SKM-1 (cell line): ENCODE measurements around the gene HAPLN2.
"Not testable (repeated sequence)": the region's sequence is repeated elsewhere in the genome, so short reads cannot be mapped to it uniquely, and the experiment has no call there.

Experiments used
- DNase-seq: peaks from one replicate; lab custom pipeline; 2025; ENCODE audit not compliant: unreplicated experiment; lab: John Stamatoyannopoulos, UW

Gene HAPLN2

GRCh38 chr1:156618853-156619581 is at the start of gene HAPLN2:
Gene HAPLN2 (plus strand): TSS chr1:156619415. CDS start chr1:156623491, 4,076 bp downstream.
- peak; percentile 27 for DNase-seq

- DNase-seq: no peak
Observed at GRCh38 chr1:156571261-156571852, 47.9 kb upstream of the HAPLN2 start.

GRCh38 chr1:156571919-156572662 is 47.1 kb upstream of the HAPLN2 start, which contains the start of gene IQGAP3:
Gene IQGAP3 (minus strand): TSS chr1:156572565. CDS start chr1:156572529, 36 bp downstream.
- peak; percentile 90 for DNase-seq

- DNase-seq: no peak
Observed at GRCh38 chr1:156572663-156573018, 46.6 kb upstream of the HAPLN2 start.

- no peak for DNase-seq
Observed at GRCh38 chr1:156574039-156574633, 45.1 kb upstream of the HAPLN2 start.

- no peak for DNase-seq
Observed at GRCh38 chr1:156577550-156577949, 41.7 kb upstream of the HAPLN2 start.

- DNase-seq: no peak
Observed at GRCh38 chr1:156578055-156578454, 41.2 kb upstream of the HAPLN2 start.

GRCh38 chr1:156579472-156579871 is 39.7 kb upstream of the HAPLN2 start, which contains the start of gene TTC24:
Gene TTC24 (plus strand): TSS chr1:156579723. CDS start chr1:156581365, 1,642 bp downstream.
- DNase-seq: no peak

- no peak for DNase-seq
Observed at GRCh38 chr1:156581661-156582387, 37.4 kb upstream of the HAPLN2 start.

GRCh38 chr1:156582388-156583017 is 36.7 kb upstream of the HAPLN2 start:
- DNase-seq: no peak

GRCh38 chr1:156583821-156584622 is 35.2 kb upstream of the HAPLN2 start:
- peak; percentile 82 for DNase-seq

- no peak for DNase-seq
Observed at GRCh38 chr1:156584813-156585212, 34.4 kb upstream of the HAPLN2 start.

GRCh38 chr1:156586323-156586722 is 32.9 kb upstream of the HAPLN2 start:
- no peak for DNase-seq

GRCh38 chr1:156586892-156587477 is 32.2 kb upstream of the HAPLN2 start:
- DNase-seq: no peak

GRCh38 chr1:156587927-156588326 is 31.3 kb upstream of the HAPLN2 start:
- not testable (repeated sequence) for DNase-seq

- no peak for DNase-seq
Observed at GRCh38 chr1:156589546-156589945, 29.7 kb upstream of the HAPLN2 start.

- no peak for DNase-seq
Observed at GRCh38 chr1:156590326-156591180, 28.7 kb upstream of the HAPLN2 start.

- no peak for DNase-seq
Observed at GRCh38 chr1:156591181-156591431, 28.1 kb upstream of the HAPLN2 start.
